K562 (cell line): Measurements from ENCODE around the gene CENPT. TPM values are rescaled to one million over a fixed set of nuclear protein-coding genes. Genes with fewer than 3 reads are reported as not detected.

Experiments used
- BDP1 ChIP-seq: IDR thresholded peaks from 3 replicates; pipeline ENCODE4 v1.6.1; 2011; ENCODE audit not compliant: insufficient read length, insufficient read depth
- BRF1 ChIP-seq: IDR thresholded peaks from 3 replicates; pipeline ENCODE4 v1.6.1; 2011; ENCODE audit warnings: borderline replicate concordance, mild to moderate bottlenecking; ENCODE audit not compliant: insufficient read length; ENCODE audit errors: extremely low read depth
- CREM ChIP-seq: IDR thresholded peaks from 2 replicates; pipeline ENCODE4 v1.6.1; 2014; ENCODE audit warnings: antibody characterized with exemption, low read depth
- DLX4 ChIP-seq: fragments of 250-450 bp; sonication (Bioruptor Pico); IDR thresholded peaks from 2 replicates; pipeline ENCODE4 v1.6.1; 2021; ENCODE audit warnings: mild to moderate bottlenecking
- ETV1 ChIP-seq: fragments of 450-650 bp; conservative IDR thresholded peaks from 2 replicates; pipeline ENCODE4 v1.6.1; 2016; ENCODE audit warnings: missing genetic modification characterization, control low read depth, low read depth, missing compliant biosample characterization
- MCM7 ChIP-seq, 2 experiments: fragments of 450-650 bp; IDR thresholded peaks; 2 replicates each; pipeline ENCODE4 v1.6.1; 2016 to 2018
- NR2C2 ChIP-seq, 2 experiments: fragments of 200-800 bp in 1 of 2; sonication (Bioruptor generic) in 1 of 2; sonication (generic) in 1 of 2; formaldehyde crosslinking in 1 of 2; IDR thresholded peaks; 2 replicates each; pipeline versions ENCODE4 v1.6.1 to v1.8.0; 2016 to 2022; ENCODE audit warnings: mild to moderate bottlenecking in 1 of 2, missing compliant biosample characterization in 1 of 2, missing genetic modification characterization in 1 of 2, missing genetic modification reagents in 1 of 2
- RHOXF2B ChIP-seq: fragments of 250-450 bp; sonication (Bioruptor Pico); conservative IDR thresholded peaks from 2 replicates; pipeline ENCODE4 v1.5.1; 2021
- TBL1XR1 ChIP-seq, 2 experiments: IDR thresholded peaks; 2 replicates each; pipeline ENCODE4 v1.6.1; 2012; ENCODE audit warnings: improper control_type of control experiment in 2 of 2, low read length in 2 of 2, mild to moderate bottlenecking in 1 of 2
- THAP12 ChIP-seq: fragments of 250-450 bp; sonication (Bioruptor Pico); IDR thresholded peaks from 2 replicates; pipeline ENCODE4 v1.9.0; 2021; ENCODE audit warnings: mild to moderate bottlenecking, inconsistent platforms
- U2AF1 ChIP-seq: fragments of 200-400 bp; formaldehyde crosslinking; optimal IDR thresholded peaks from 2 replicates; pipeline ENCODE3; 2017; ENCODE audit warnings: mild to moderate bottlenecking, low read depth, low read length, moderate library complexity
- ZFP91 ChIP-seq: sonication (generic); formaldehyde crosslinking; IDR thresholded peaks from 2 replicates; pipeline ENCODE4 v1.8.0; 2022; ENCODE audit warnings: mild to moderate bottlenecking, missing genetic modification reagents
- ZNF445 ChIP-seq: fragments of 250-450 bp; sonication (Bioruptor Pico); IDR thresholded peaks from 2 replicates; pipeline ENCODE4 v1.4.0; 2020; ENCODE audit warnings: low read depth, mild to moderate bottlenecking, moderate library complexity
- ZNF77 ChIP-seq: fragments of 250-450 bp; sonication (Bioruptor Pico); IDR thresholded peaks from 2 replicates; pipeline ENCODE4 v1.5.0; 2020
- polyA plus RNA-seq, 8 experiments: library from polyadenylated mRNA; depleted of rRNA in 4 of 8; stranded (reverse) in 5 of 8; unstranded in 3 of 8; fragments of >200 nt; fragmentation: Nextera tagmentation in 2 of 8; fragmentation: Illumina TruSeq in 1 of 8; extraction: Ambion mirVana in 2 of 8; extraction: Trizol in 1 of 8; gene quantifications; 2 replicates each; pipeline versions ENCODE4 v1.2.1 to v1.2.3, GENCODE V29; 2011 to 2014; ENCODE audit warnings: inconsistent platforms in 1 of 8, missing spikeins in 1 of 8
- total RNA-seq, 7 experiments: library from RNA; depleted of rRNA in 6 of 7; stranded (reverse); fragments of >200 nt in 6 of 7; fragmentation: Illumina TruSeq in 2 of 7; extraction: Trizol in 2 of 7; gene quantifications; 2 replicates each; pipeline versions ENCODE4 v1.2.1 to v1.2.3, GENCODE V29; 2011 to 2021; ENCODE audit warnings: low replicate concordance in 1 of 7
- TF ChIP-seq, protein P1 (sequence below): fragments of 150-350 bp; conservative IDR thresholded peaks from 2 replicates; pipeline ENCODE4 v1.6.1; 2014; ENCODE audit warnings: low read length
- TF ChIP-seq, protein P2 (sequence below): fragments of 450-650 bp; IDR thresholded peaks from 2 replicates; pipeline ENCODE4 v1.6.1; 2018; ENCODE audit warnings: mild to moderate bottlenecking, low read depth; ENCODE audit not compliant: partially characterized antibody
- TF ChIP-seq, protein P3 (sequence below): fragments of 250-450 bp; sonication (Bioruptor Pico); IDR thresholded peaks from 2 replicates; pipeline ENCODE4 v1.5.0; 2020; ENCODE audit warnings: mild to moderate bottlenecking

The CENPT gene
- total and polyA plus RNA-seq, 9 of the 15 experiments (the other 6 are each of a cell fraction or from before 2014, with no cell fraction given) = 3.6 to 94.2 (median 44.1) TPM

GRCh38 chr16:67806428-67807147 is 40.9 kb downstream of the CENPT start, which contains the start of the genes RANBP10 and TSNAXIP1 (continued):
- TF ChIP-seq, protein P1, sequence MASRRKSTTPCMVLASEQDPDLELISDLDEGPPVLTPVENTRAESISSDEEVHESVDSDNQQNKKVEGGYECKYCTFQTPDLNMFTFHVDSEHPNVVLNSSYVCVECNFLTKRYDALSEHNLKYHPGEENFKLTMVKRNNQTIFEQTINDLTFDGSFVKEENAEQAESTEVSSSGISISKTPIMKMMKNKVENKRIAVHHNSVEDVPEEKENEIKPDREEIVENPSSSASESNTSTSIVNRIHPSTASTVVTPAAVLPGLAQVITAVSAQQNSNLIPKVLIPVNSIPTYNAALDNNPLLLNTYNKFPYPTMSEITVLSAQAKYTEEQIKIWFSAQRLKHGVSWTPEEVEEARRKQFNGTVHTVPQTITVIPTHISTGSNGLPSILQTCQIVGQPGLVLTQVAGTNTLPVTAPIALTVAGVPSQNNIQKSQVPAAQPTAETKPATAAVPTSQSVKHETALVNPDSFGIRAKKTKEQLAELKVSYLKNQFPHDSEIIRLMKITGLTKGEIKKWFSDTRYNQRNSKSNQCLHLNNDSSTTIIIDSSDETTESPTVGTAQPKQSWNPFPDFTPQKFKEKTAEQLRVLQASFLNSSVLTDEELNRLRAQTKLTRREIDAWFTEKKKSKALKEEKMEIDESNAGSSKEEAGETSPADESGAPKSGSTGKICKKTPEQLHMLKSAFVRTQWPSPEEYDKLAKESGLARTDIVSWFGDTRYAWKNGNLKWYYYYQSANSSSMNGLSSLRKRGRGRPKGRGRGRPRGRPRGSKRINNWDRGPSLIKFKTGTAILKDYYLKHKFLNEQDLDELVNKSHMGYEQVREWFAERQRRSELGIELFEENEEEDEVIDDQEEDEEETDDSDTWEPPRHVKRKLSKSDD = no peak
- TF ChIP-seq THAP12 = no peak
- no peak for TF ChIP-seq BRF1
- TF ChIP-seq, protein P2, sequence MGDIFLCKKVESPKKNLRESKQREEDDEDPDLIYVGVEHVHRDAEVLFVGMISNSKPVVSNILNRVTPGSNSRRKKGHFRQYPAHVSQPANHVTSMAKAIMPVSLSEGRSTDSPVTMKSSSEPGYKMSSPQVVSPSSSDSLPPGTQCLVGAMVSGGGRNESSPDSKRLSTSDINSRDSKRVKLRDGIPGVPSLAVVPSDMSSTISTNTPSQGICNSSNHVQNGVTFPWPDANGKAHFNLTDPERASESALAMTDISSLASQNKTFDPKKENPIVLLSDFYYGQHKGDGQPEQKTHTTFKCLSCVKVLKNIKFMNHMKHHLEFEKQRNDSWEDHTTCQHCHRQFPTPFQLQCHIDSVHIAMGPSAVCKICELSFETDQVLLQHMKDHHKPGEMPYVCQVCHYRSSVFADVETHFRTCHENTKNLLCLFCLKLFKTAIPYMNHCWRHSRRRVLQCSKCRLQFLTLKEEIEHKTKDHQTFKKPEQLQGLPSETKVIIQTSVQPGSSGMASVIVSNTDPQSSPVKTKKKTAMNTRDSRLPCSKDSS = no peak
- no peak for TF ChIP-seq U2AF1
- TF ChIP-seq RHOXF2B (CRISPR knock-in tag) = no peak
- TF ChIP-seq, protein P3, sequence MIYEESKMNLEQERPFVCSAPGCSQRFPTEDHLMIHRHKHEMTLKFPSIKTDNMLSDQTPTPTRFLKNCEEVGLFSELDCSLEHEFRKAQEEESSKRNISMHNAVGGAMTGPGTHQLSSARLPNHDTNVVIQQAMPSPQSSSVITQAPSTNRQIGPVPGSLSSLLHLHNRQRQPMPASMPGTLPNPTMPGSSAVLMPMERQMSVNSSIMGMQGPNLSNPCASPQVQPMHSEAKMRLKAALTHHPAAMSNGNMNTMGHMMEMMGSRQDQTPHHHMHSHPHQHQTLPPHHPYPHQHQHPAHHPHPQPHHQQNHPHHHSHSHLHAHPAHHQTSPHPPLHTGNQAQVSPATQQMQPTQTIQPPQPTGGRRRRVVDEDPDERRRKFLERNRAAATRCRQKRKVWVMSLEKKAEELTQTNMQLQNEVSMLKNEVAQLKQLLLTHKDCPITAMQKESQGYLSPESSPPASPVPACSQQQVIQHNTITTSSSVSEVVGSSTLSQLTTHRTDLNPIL (CRISPR knock-in tag) = no peak
- TF ChIP-seq BDP1 = no peak
- TF ChIP-seq DLX4 (CRISPR knock-in tag) = no peak
- no peak for TF ChIP-seq ZFP91 (CRISPR knock-in tag)
- no peak for TF ChIP-seq NR2C2 (CRISPR knock-in tag; IDR thresholded peaks at IDR 0.05)
- peak; percentile 92 for TF ChIP-seq NR2C2 (tag; IDR thresholded peaks at IDR 0.05)
- 0 out of 4 replicates have a peak, but pooled peaks of 1 of the 2 experiments have one; percentile 7 for TF ChIP-seq TBL1XR1 (IDR thresholded peaks at IDR 0.05; ENCODE audit: low read length in 2 of 2)
- no peak for TF ChIP-seq MCM7 (IDR thresholded peaks at IDR 0.05)
- TF ChIP-seq ZNF445 (CRISPR knock-in tag) = no peak
- TF ChIP-seq ZNF77 = no peak
- no peak for TF ChIP-seq ETV1
- peak; percentile 89 for TF ChIP-seq CREM
